IPS-18a (cell line): ENCODE measurements around the gene URB1.
"Not testable (repeated sequence)": the region's sequence is repeated elsewhere in the genome, so short reads cannot be mapped to it uniquely, and the experiment has no call there.

Experiments
- H3K27ac ChIP-seq: one replicate; pipeline ENCODE4 v1.5.1; 2013; ENCODE audit warnings: low read length
- H3K27me3 ChIP-seq: one replicate; pipeline ENCODE4 v1.6.1; 2013; ENCODE audit warnings: mild to moderate bottlenecking, low read length; ENCODE audit not compliant: control insufficient read depth, insufficient read depth
- H3K36me3 ChIP-seq: one replicate; pipeline ENCODE4 v1.6.1; 2013; ENCODE audit warnings: low read depth, low read length; ENCODE audit not compliant: control insufficient read depth
- H3K4me1 ChIP-seq: one replicate; pipeline ENCODE4 v1.6.1; 2013; ENCODE audit warnings: low read depth, low read length; ENCODE audit not compliant: control insufficient read depth
- H3K4me3 ChIP-seq: one replicate; pipeline ENCODE4 v1.5.1; 2013; ENCODE audit warnings: low read length
- H3K9ac ChIP-seq: one replicate; pipeline ENCODE4 v1.6.1; 2013; ENCODE audit warnings: mild to moderate bottlenecking, low read length, moderate library complexity
- H3K9me3 ChIP-seq: one replicate; pipeline ENCODE4 v1.6.1; 2013; ENCODE audit warnings: low read depth, low read length; ENCODE audit not compliant: control insufficient read depth

Gene URB1

DNA sequence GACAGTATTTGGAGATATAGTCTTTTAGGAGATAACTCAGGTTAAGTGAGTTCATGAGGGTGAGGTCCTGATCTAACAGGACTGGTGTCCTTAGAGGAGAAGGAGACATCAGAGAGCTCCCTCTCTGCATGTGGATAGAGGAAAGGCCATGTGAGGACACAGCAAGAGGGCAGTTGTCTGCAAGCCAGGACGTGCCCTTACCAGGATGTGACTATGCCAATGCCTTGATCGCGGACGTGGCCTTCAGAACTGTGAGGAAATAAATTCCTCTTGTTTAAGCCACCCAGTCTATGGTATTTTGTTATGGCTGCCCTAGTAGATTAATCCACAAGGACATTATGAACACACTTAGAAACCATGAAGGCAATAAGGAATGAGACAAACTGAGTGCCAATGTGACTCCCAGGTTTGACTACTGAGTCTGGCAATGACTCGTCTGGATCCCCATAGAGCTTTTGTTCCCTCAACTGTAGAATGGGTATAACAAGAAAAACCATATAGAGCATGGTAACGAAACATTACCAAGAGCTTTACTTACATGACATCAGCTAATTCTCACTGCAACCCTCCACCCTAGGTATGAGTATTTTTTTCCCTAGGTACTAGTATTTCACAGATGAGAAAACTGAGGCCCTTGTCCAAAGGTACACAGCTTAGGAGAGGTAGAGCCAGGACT, 6.5 kb downstream of the URB1 start:
- H3K27me3 ChIP-seq: no peaks in the 10 kb centered on the region
- H3K27ac ChIP-seq: no peak overlapping the region
- no peak overlapping the region for H3K4me3 ChIP-seq
- H3K9ac ChIP-seq: no peak overlapping the region
- peaks cover 35% of the 10 kb centered on the region for H3K36me3 ChIP-seq
- H3K4me1 ChIP-seq: no peaks in the 10 kb centered on the region
- H3K9me3 ChIP-seq: no peaks in the 10 kb centered on the region

- Histone ChIP-seq H3K27me3 (no peaks in the 10 kb centered on the region), H3K9me3 (no peaks in the 10 kb centered on the region), H3K27ac (no peak overlapping the region), H3K4me3 (no peak overlapping the region), H3K4me1 (no peaks in the 10 kb centered on the region), H3K36me3 (peaks cover 57% of the 10 kb centered on the region), H3K9ac (no peak overlapping the region)
Observed at GRCh38 chr21:32383812-32384211, 9.0 kb downstream of the URB1 start.

GRCh38 chr21:32382108-32382644, 10.6 kb downstream of the URB1 start:
- H3K9ac ChIP-seq: no peak overlapping the region
- no peaks in the 10 kb centered on the region for H3K9me3 ChIP-seq
- H3K36me3 ChIP-seq: peaks cover 70% of the 10 kb centered on the region
- no peak overlapping the region for H3K4me3 ChIP-seq
- H3K27ac ChIP-seq: no peak overlapping the region
- no peaks in the 10 kb centered on the region for H3K27me3 ChIP-seq
- no peaks in the 10 kb centered on the region for H3K4me1 ChIP-seq

- H3K9ac ChIP-seq: no peak overlapping the region
- no peaks in the 10 kb centered on the region for H3K27me3 ChIP-seq
- no peaks in the 10 kb centered on the region for H3K9me3 ChIP-seq
- H3K4me3 ChIP-seq: no peak overlapping the region
- peaks cover 75% of the 10 kb centered on the region for H3K36me3 ChIP-seq
- H3K4me1 ChIP-seq: no peaks in the 10 kb centered on the region
- no peak overlapping the region for H3K27ac ChIP-seq
Observed at GRCh38 chr21:32381571-32381970, 11.2 kb downstream of the URB1 start.

GRCh38 chr21:32380940-32381339, 11.9 kb downstream of the URB1 start:
- no peaks in the 10 kb centered on the region for H3K4me1 ChIP-seq
- no peak overlapping the region for H3K4me3 ChIP-seq
- H3K27ac ChIP-seq: no peak overlapping the region
- no peaks in the 10 kb centered on the region for H3K27me3 ChIP-seq
- H3K36me3 ChIP-seq: peaks cover 80% of the 10 kb centered on the region
- no peak overlapping the region for H3K9ac ChIP-seq
- no peaks in the 10 kb centered on the region for H3K9me3 ChIP-seq

DNA sequence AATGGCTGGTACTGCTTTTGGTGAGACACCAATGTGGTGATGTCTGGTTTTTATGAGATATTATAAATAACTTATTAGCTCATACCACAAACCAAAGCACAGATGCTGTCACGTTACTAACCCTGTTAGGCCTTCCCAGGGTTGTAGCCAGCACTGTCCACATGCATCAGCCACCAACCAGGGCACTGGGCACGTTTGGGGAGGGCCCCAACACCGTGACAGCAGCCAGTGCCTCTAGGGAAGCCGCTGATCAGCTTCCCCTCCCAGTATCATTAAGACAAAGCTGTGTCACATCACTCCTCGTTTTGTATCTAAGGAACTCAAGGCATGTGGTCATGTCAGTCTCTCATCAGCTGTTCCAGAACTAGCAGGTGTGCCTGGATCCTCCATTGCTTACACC, 13.9 kb downstream of the URB1 start:
- H3K27ac ChIP-seq: no peak overlapping the region
- H3K4me1 ChIP-seq: no peaks in the 10 kb centered on the region
- peaks cover 80% of the 10 kb centered on the region for H3K36me3 ChIP-seq
- H3K27me3 ChIP-seq: no peaks in the 10 kb centered on the region
- H3K4me3 ChIP-seq: no peak overlapping the region
- no peak overlapping the region for H3K9ac ChIP-seq
- no peaks in the 10 kb centered on the region for H3K9me3 ChIP-seq

GRCh38 chr21:32377991-32378390, 14.8 kb downstream of the URB1 start:
- no peaks in the 10 kb centered on the region for H3K9me3 ChIP-seq
- H3K36me3 ChIP-seq: peaks cover 77% of the 10 kb centered on the region
- H3K9ac ChIP-seq: no peak overlapping the region
- no peaks in the 10 kb centered on the region for H3K4me1 ChIP-seq
- H3K27ac ChIP-seq: no peak overlapping the region
- H3K4me3 ChIP-seq: no peak overlapping the region
- no peaks in the 10 kb centered on the region for H3K27me3 ChIP-seq

- Histone ChIP-seq H3K36me3 (peaks cover 77% of the 10 kb centered on the region), H3K9me3 (no peaks in the 10 kb centered on the region)
Observed at GRCh38 chr21:32377506-32377905, 15.3 kb downstream of the URB1 start.

DNA sequence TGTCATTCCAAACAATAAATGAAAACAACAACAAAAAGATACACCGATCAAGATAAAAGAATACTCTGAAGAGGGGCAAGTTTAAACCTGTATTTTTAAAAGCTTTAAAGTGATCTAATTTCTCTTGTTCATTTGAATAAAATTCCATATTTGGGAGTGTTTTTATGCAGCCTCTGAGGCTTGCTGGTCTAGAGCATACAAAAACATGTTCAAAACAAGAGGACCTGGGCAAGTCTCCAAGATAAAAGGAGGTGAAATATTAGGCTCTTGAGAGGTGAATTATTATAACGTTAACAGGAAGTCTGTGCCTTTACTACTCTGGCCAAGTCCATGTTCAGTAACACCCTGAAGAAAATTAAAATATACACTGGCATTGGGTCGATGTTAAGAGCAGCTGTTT, 20.1 kb downstream of the URB1 start:
- H3K27ac ChIP-seq: no peak overlapping the region
- H3K9me3 ChIP-seq: no peaks in the 10 kb centered on the region
- H3K4me3 ChIP-seq: no peak overlapping the region
- no peaks in the 10 kb centered on the region for H3K4me1 ChIP-seq
- H3K36me3 ChIP-seq: peaks cover 85% of the 10 kb centered on the region
- H3K9ac ChIP-seq: no peak overlapping the region
- no peaks in the 10 kb centered on the region for H3K27me3 ChIP-seq

More at GRCh38 chr21:32377506-32377905, 15.3 kb downstream of the URB1 start:
- no peak overlapping the region for H3K27ac ChIP-seq
- H3K4me1 ChIP-seq: no peaks in the 10 kb centered on the region
- no peaks in the 10 kb centered on the region for H3K27me3 ChIP-seq
- H3K4me3 ChIP-seq: no peak overlapping the region
- H3K9ac ChIP-seq: no peak overlapping the region

- Histone ChIP-seq H3K36me3 (peaks cover 86% of the 10 kb centered on the region), H3K27me3 (no peaks in the 10 kb centered on the region), H3K9me3 (no peaks in the 10 kb centered on the region), H3K9ac (no peak overlapping the region), H3K4me3 (no peak overlapping the region), H3K4me1 (no peaks in the 10 kb centered on the region), H3K27ac (no peak overlapping the region)
Observed at GRCh38 chr21:32371913-32372314, 20.9 kb downstream of the URB1 start.

DNA sequence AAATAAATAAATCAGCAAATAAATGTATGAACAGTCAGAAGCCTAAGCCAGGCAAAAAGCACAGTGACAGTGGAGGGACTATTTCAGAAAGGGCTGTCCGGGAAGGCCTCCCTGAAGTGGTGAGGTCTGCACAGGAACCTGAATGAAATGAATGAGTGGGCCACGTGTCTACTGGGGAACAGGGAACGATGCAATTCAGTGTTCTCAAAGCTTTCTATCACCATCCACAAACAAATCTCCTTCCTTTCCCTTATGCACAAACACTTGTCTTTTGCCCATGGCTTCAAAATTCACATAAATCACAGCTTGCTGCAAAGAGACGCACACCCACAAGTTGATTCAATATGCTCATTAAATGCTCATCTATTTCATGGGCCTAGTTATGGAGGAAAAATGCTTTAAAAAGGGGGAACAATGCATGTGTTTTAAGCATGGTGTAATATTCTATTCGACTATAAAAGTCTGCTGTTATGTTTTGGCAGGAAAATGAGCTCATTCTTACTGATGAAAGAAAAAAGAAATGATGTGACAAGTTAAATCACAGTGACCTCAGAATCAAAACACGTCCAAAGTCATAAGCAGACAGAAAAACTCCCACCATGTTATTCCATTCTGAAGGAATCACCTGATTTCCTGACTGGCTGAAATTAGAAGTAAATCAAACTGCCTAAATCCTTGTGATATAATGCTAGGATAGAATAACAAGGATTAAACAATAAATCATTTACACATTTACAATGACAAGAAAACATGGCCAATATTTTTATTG, 21.6 kb downstream of the URB1 start:
- H3K36me3 ChIP-seq: peaks cover 87% of the 10 kb centered on the region
- no peaks in the 10 kb centered on the region for H3K27me3 ChIP-seq
- no peak overlapping the region for H3K9ac ChIP-seq
- H3K4me3 ChIP-seq: no peak overlapping the region
- H3K9me3 ChIP-seq: no peaks in the 10 kb centered on the region
- H3K4me1 ChIP-seq: no peaks in the 10 kb centered on the region
- H3K27ac ChIP-seq: no peak overlapping the region

GRCh38 chr21:32368961-32369360, 23.9 kb downstream of the URB1 start:
- not testable (repeated sequence) for H3K4me3 ChIP-seq, H3K9ac ChIP-seq, H3K27me3 ChIP-seq, H3K27ac ChIP-seq, H3K9me3 ChIP-seq, H3K4me1 ChIP-seq
- H3K36me3 ChIP-seq: peaks cover 90% of the 10 kb centered on the region
